ENCODE data around the gene ZBED5. TPM values are rescaled to one million over a fixed set of nuclear protein-coding genes. Genes with fewer than 3 reads are reported as not detected.

Gene ZBED5
- total and polyA plus RNA-seq, 9 of the 15 experiments (the other 6 are each of a cell fraction or from before 2014, with no cell fraction given) = 12.4 to 70.7 (median 26.8) TPM

- TF ChIP-seq ZFP91 (CRISPR knock-in tag; IDR thresholded peaks at IDR 0.05) (no peak), CBFA2T3 (IDR thresholded peaks at IDR 0.05) (no peak), STAT5B (CRISPR knock-in tag; IDR thresholded peaks at IDR 0.05) (no peak), PURB (CRISPR knock-in tag; IDR thresholded peaks at IDR 0.05; ENCODE audit: low read depth) (no peak), MNT (conservative IDR thresholded peaks at IDR 0.05) (no peak), PHF21A (IDR thresholded peaks at IDR 0.05; ENCODE audit: borderline replicate concordance, low read depth) (no peak)
Observed at GRCh38 chr11:10844796-10845195, 13.1 kb downstream of the ZBED5 start (continued).

GRCh38 chr11:10844356-10844755, 13.5 kb downstream of the ZBED5 start:
- intact Hi-C loops (cut with micrococcal nuclease) (no loop called here), in situ Hi-C loops (cut with MboI) (no loop called here)
- CTCF ChIA-PET (ENCODE audit: low intra/inter-chr PET ratio) = no interaction called here
- Histone ChIP-seq H2AFZ (ENCODE audit: low read depth, low read length) (no peak overlapping the region), H3K79me2 (ENCODE audit: control insufficient read depth, insufficient read depth, low read length) (no peaks in the 10 kb centered on the region), H3K9me3 (replicated peaks; ENCODE audit: control insufficient read depth, insufficient read depth, low read depth, low read length) (no peaks in the 10 kb centered on the region), H3K36me3 (ENCODE audit: control insufficient read depth, insufficient read depth, low read length) (no peaks in the 10 kb centered on the region), H3K4me3 (no peak overlapping the region), H3K9me1 (ENCODE audit: control insufficient read depth, insufficient read depth, low read length) (no peaks in the 10 kb centered on the region), H3K27me3 (ENCODE audit: control insufficient read depth in 2 of 2, insufficient read depth in 2 of 2, low read length in 2 of 2) (no peaks in the 10 kb centered on the region), H4K20me1 (replicated peaks; ENCODE audit: control insufficient read depth, insufficient read depth, low read length) (no peaks in the 10 kb centered on the region), H3K27ac (ENCODE audit: extremely low read depth, low read depth, low read length) (no peak overlapping the region), H3K9ac (ENCODE audit: insufficient read depth in 1 of 2, low read depth in 2 of 2, low read length in 2 of 2) (no peak overlapping the region), H3K4me1 (replicated peaks in 1 of 2; ENCODE audit: control insufficient read depth in 2 of 2, insufficient read depth in 2 of 2, low read length in 2 of 2) (peaks cover under 1 to 3% of the 10 kb centered on the region in 2 experiments; a peak in 3 of 5 replicates), H3K4me2 (ENCODE audit: insufficient read depth, low read length) (no peak overlapping the region)
- no TSS peak for BruUV-seq (replicated peaks)
- no peak for FAIRE-seq
- ATAC-seq = no peak
- DNase-seq (ENCODE audit: extremely low read depth in 1 of 4, low spot score in 3 of 4) = no peak
- POLR2A ChIA-PET = interaction anchor here (1.1 kb wide), 1 partner anchor 10 kb away, joined by 5 read pairs; no protein-coding TSS in a partner anchor
- TF ChIP-seq ESRRB (CRISPR knock-in tag; IDR thresholded peaks at IDR 0.05; ENCODE audit: borderline replicate concordance) = no peak
- TF ChIP-seq ZBTB7A (IDR thresholded peaks at IDR 0.05; ENCODE audit: borderline replicate concordance, control insufficient read depth, low read depth, low read length) = no peak
- no peak for TF ChIP-seq POLR2B (IDR thresholded peaks at IDR 0.05; ENCODE audit: low read depth, partially characterized antibody)
- no peak for TF ChIP-seq HLTF (IDR thresholded peaks at IDR 0.05)
- TF ChIP-seq ARID2 (IDR thresholded peaks at IDR 0.05) = no peak
- no peak for TF ChIP-seq BCLAF1 (IDR thresholded peaks at IDR 0.05; ENCODE audit: borderline replicate concordance in 1 of 2, control insufficient read depth in 1 of 2, low read depth in 2 of 2, low read length in 1 of 2)
- no peak for TF ChIP-seq EGR1 (conservative IDR thresholded peaks at IDR 0.05)
- no peak for TF ChIP-seq TAF15 (IDR thresholded peaks at IDR 0.05; ENCODE audit: low read depth, low read length)
- TF ChIP-seq MYNN (IDR thresholded peaks at IDR 0.05) = no peak
- no peak for TF ChIP-seq MYNN (CRISPR knock-in tag; IDR thresholded peaks at IDR 0.05)
